ENCODE data around the gene MIPOL1.

MIPOL1 gene

DNA sequence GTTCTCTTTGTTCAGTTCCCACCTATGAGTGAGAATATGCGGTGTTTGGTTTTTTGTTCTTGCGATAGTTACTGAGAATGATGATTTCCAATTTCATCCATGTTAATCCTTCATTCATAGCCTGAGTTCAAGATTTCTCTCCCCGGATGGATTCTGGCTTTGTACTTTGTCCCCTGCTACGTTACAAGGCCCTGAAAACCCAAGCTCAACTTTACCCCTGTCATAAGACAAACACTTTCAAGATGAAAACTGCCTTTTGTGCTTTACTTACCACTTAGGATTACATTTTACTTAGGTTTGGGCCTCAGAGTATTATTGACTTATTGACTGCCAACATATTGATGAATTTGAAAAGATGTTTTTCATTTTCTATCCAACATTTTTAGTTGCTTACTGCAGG, 361.0 kb downstream of the MIPOL1 start:
- DNase-seq = no peak

DNA sequence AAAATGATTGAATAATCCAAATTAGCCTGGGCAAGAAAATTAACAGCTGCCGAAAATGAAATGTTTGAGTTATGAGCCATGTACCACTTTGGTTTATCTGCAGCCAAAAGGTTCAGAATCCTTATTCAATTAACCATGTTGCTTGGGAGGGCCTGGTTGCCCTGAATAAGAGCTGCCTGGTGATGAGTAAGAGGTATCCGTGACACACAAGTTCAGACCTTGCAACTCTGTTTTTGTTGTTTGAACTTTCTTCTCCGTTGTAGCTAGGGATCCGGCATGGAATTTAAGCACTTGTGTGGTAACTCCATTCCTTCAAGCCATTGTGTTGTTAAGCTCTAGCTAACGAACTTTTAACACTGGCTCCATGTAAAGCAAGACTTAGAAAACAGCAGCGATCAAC, 361.6 kb downstream of the MIPOL1 start:
- no peak for DNase-seq

DNA sequence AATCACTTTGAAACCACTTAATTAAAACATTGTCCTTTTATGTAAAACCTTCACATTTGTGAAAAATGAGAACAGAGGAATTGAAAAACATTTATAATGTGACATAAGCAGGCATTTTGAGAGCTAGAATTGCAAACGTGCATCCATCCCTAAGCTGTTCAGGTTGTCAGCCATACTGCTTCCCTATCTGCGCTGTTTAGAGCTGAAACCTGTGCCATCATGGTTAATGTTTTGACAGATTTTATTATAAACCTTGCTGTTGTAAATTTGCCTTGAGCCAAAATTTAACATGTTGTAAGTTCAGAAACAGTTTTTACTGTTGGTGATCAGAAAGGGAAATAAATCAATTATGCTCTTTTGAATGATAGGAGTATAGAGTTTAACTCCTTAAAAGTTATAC, 365.5 kb downstream of the MIPOL1 start:
- no peak for DNase-seq

DNA sequence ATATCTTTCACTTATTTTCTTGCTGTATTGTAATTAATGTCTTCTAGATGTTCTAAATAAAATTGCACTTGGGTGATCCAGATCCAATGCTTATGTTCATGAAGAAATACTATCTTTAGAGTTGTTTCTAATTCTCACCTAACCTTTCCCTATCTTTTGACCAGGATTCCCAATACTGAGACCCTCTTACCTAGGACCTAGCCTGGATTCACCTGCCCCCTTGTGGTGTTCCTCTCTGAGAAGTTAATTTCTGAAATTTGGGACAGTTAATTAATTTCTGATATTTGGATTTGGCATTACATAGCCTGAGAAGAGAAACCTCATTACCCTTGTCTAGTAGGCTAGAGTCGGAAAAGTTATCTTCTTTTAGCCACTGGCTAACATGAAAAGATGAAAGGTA, 367.8 kb downstream of the MIPOL1 start:
- no peak for DNase-seq

DNA sequence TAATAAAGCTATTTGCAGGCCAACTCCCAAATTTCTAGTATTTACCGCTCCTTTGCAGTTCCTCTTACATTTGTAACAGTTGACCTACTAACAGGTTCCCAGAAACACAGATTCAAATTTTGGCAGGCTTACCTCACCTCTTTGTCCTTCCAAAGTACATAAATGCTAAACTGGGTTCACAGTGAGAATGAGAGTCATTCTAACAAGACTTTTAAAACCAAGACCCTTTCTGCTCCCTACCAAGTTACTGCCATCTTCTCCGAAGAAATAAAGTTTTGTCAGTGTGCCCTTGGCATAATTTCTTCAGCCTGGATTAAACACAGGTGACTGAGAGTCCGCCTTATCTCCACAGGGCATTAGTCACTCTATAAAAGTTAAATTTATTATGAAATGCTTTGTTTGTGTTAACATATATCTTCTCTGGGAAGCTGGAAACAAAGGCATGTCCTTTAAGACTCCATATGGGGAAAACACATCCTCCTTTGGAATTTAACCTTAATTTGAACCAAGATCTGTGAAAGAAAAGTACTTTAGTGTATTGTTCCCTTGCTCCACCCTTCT, 369.2 kb downstream of the MIPOL1 start:
- no peak for DNase-seq

DNA sequence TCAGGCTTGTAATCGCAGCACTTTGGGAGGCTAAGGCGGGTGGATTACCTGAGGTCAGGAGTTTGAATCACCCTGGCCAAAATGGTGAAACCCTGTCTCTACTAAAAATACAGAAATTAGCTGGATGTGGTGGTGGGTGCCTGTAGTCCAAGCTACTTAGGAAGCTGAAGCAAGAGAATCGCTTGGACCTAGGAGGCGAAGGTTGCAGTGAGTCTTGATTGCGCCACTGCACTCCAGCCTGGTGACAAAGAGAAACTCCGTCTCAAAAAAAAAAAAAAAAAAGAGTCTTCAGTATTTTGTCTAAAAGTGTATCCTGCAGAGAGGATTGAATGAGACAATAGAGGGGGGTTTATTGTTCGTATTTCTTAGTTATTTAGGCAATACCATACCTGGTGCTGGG, 372.0 kb downstream of the MIPOL1 start:
- no peak for DNase-seq

DNA sequence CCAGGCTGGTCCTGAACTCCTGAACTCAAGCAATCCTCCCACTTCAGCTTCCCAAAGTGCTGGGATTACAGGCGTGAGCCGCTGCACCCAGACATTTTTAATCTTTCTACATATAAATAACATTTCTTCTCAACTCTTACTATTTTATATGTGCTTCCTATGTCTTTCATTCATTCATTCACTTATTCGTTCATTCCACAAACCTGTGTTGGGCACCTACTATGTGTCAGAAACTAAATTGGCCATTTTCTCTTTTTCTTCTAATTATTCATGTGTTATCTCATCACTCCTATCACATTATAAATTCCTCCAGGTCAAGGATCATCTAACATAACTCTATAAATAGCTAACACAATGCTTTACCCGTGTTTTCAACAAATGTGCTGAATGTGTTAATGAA, 373.7 kb downstream of the MIPOL1 start:
- no peak for DNase-seq

DNA sequence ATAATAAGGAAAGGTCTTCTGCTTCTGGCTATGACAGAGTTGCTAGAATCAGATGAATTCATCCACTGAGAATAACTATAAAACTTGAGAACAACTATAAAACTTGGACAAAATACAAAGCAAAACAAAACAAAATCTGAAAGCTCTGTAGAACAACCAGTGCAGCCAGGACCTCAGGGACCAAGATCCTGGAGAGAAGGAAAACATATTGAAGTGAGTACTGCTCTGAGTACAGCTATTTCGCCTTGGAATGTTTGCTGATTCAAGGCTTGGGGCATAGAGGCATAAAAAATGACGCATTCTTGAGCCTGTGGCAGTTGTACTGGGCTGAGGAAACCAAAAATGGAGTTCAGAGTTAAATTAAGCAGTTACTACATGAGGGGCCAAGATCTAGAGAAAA, 375.6 kb downstream of the MIPOL1 start:
- DNase-seq = no peak

DNA sequence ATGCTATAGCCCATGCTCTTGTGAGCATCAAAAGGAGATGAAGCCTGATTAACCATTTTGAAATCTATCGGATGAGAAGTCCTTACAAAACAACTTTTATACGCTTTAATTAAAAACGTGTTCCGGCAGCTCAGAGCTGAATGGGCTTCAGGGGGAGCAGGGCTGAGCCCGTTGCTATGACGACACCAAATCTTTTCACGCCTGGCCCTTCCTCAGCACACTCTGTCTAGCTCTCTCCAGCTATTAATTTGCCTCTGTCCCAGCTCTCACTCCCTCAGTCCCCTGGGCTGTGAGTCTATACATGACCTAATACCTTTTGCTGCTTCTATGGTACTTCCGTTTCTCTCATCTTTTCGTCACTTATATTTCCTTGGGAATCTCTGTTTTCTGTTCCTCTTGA, 381.5 kb downstream of the MIPOL1 start:
- no peak for DNase-seq

DNA sequence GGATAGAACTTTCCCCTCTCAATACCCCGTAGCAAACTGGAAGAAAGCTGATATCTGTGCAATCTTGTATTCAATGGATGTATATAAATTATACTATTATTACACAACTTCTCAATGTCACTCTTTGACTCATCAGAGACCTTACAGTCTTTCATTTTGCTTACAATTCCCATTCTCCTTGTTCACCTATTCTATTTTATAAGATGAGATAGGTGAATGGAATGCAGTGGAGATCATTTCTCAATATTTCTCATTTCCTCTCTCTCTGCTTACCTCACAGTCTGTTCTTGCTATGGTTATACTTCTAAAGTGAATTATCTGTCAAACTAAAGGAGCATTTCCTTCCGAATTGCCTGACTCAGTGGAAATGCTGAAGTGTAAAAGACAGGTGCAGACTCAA, 382.4 kb downstream of the MIPOL1 start:
- no peak for DNase-seq

DNA sequence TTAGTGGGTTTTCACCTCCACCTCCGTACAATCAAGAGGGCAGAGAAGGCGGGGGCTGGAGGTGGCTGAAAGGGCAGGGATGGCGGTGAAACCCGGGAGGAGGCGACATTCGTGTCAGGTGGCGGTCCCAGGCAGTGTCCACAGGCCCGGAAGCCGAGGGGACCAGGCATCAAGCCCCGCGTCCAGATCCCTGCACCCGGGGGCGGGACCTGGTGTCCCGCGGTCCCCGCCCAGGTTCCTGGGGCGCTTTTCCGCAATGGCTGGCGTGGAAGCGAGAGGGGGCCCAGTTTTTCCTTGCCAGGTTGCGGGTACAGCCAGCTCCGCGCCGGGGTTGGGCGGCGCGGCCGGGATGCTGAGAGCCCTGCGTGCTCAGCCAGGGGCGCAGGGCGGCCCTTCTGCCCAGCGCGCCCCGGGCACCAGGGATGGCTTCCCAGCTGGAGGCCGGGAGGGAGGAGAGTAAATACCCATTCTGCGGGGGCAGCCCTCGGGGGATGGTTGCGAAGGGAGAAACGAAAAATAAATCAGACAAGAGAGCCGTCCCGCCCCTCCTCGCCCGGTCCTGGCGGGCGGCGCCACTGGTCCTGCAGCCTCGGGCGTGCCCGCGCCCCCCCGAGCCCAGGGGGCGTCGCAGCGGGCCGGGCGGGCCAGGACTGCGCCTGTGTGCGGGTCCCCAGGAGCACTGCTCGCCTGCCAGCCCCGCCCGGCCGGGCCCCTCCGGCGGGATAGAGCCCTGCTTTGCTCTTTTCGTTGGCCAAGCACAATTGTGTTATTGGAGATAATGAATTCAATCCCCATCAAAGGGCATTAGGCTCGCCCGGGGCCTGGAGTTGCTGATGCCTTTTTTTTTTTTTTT, 385.8 kb downstream of the MIPOL1 start:
- no peak for DNase-seq

DNA sequence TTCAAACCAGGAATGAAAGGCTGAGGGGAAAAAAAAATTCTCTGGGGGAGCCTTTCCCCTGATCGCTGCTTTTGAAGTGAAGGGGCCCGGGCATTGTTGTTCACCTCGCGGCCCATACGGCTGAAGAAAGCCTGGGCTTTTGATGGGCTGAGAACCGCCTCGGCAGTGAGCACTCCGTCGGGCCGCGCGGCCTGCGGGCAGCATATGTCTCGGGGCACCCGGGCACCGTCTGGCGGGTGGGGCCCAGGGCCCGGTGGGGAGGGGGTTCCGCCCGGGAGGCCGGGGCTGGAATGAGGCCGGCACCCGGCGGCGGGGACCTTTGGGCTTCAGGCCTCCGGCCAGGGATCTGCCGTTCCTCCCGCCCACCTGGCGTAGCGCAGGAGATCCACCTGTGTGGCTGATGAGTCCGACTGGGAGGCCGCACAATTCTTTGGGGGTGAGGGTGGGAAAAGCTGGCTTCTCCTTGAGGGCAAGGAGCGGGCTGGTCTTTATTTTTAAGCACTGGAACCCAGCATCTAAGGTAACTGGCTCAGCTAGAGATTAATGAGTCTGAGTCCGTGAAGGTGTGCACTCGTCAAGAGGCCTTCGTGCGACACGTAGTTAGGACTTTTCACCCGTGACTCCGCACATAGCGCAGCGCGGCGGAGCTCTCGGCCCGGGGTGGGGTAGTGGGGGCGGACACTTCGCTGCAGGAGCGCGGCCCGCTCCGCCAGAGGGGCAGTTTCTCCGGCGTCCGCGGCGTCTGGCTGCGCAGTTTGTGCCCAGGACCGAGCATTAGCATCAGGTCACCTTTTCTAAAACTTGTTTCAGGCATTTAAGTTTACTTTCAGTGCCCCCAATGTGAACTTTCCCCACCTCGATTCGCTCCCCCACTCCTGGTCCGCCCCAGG, 386.7 kb downstream of the MIPOL1 start:
- no peak for DNase-seq

DNA sequence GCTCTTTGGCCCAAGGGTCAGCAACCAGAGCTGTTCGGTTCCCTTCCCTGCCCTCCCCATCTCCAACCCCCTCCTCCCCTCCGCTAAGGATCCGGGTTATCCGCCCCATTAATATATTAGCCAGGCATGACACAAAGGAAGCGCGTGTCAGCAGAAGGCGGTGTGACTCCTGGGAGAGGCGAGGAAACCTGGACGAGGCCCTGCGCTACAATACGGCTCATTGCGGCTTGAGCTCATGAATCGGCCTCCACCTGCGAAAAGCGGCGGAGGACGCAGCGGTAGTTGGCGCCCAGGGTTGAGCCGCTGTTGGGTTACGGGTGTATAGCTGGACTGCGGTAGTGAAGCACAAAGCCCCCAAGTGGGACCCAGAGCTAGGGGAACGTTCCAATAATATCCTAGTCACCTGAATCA, 387.4 kb downstream of the MIPOL1 start:
- DNase-seq = no peak

DNA sequence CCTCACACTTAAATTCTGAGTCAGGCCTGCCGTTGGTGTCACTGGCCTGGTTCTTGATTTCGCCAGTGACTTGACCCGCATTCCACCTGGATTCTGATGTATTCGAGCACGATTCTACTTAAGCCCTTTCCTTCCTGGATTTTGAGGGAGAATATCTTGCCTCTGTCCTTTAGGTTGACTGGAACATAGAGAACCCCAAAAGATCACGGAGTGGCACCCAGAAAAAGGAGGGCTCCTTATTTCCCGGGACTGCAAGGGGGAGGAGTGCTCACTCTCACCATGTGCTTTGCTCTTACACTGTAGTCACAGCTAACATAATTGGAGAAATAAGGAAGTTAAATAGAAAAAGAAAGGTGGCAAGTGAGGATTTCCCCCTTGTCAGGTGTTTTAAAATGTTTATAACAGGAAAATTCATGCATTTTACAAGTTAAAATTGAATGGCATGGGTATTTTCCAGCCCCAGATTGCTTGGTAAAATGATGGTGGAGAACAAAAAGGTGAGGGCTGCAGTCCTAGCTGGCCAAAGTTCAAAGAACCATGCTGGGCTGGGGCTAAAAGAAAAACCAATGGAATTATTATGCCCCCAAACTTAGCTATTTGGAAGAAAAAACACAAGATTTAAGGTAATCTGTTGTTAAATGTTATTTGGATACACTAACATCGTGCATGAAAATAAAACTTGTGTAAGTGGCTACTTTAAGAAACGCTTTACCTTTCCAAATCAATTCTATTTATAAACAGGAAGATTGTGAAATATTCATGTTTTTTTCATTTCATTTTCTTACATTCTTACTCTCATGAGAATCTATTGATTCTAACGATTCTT, 388.4 kb downstream of the MIPOL1 start:
- no peak for DNase-seq

DNA sequence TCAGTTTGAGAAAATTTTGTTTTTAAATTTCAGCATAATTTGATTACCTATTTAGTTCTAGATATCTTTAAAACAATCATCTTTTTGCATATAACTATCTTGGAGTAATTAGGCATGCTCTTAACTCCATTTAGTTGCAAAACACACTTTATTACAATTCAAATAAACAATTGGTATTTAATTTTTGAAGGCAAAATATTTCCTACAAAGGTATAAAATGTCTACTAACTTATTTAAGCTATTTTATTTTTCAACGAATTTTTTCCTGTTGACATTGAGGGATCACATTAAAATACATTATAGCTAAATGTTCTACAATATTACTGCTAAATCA, 389.0 kb downstream of the MIPOL1 start:
- no peak for DNase-seq

DNA sequence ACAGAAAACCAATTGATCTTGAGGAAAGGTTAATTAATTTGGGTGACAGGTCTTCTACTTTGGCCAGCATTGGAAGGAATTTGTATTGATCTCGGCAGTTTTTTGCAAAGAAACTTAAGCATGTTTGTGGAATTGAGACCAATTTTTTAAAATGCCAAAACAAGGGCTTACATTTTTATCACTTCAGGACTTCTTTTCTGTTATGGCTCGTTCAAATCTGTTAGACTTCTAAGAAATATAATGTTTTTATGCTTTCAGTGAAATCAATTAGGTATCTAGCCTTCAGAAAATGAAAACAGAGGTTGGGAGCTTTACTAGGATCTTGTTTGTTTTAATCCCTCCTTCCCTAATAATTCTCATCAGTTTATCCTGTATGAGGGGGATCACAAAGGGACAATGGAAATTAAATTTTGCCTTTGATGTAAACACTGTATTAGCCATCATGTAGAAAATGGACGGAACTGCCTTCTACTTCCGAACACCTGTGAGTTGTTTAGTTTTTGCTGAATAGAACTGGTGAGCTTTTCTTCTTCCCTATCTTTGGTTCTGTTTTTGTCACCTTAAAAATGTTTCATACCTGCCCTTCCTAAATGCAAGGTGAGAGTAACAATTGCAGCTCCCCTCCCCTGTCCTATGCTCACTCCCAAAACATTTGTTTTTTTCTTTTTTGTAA, 389.5 kb downstream of the MIPOL1 start:
- DNase-seq = no peak

DNA sequence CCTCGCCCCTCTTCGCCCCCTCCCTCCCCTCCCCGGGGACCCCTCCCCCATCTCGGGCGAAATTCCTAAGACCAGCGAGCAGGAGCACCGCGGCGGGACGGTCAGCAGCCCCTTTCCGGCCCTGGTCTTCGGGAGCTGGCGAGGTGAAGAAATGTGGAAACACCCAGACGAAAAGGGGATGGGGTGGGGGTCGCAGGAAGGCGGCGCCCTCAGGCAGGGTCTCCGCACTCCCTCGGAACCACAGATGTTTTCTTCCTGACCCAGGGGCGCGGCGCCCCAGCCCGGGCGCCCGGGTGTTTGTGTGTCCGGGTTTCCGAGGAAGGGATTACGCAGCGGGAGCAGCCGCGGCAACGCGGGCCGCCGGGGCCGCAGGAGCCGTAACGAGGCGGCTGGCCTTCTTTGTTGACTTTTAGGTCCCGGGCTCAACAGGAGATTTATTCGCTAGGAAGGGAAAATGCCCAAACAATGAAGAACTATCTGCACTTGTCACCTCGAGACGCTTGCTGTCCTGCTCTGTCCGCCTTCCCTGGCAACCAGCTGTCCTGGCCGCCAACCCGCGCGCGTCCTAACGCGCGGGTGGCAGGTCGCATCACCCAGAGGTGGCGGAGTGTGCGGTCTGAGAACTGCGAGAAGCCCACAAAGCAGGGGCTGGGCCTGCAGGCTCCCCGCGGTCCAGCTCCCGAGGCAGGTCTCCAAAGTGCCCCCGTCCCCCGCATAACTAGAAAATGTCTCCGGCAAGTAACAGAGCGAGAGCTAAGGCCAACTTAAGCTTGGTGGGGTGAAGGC, 390.3 kb downstream of the MIPOL1 start:
- DNase-seq = no peak

DNA sequence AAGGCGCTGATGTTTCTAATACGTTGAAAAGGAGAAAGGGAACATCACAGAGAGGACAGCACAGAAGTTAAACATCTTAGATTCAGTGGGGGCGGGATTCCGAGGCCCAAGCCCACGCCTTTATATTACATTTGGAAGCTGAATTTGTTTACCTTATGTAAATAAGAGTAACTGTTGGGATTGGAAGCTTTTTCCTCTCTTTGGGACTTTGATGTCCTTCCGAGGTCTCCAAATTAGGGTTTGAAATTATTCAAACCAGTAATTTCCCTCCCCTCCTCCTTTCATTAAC, 390.9 kb downstream of the MIPOL1 start:
- DNase-seq = no peak

DNA sequence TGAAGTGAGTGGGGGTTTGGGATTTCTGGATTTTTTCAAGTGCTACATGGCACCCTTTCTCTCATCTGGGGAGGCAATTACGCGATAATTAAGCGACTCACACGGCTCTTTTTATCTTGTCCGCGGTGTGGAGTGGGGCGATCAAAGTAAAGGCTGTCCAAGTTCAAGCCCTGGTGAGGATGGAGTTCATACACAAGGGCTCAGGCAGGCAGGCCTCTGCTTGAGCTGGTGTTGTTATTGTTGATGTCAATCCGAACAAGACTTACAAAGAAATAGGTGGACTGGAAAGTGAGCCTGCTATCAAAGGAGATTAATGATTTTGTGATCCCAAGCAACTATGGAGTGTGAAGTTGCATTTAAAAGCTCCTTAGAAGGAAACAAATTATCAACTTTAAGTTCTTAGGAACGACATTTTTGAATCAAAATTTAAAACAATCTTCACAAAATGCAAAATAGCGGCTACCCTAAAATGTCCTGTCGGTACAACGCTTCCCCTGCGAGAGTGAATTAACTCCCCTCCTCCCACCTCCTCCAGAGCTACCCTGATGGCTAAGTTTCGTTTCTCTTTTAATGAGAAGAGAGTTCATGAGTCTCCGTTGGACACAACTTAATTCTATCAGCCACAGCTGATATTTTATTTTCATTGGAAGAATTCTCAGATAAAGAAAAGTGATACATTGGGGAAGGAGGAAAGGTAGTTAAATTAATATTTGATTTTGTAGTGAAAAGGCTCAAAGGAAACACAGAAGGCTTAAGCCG, 391.4 kb downstream of the MIPOL1 start:
- DNase-seq = no peak

DNA sequence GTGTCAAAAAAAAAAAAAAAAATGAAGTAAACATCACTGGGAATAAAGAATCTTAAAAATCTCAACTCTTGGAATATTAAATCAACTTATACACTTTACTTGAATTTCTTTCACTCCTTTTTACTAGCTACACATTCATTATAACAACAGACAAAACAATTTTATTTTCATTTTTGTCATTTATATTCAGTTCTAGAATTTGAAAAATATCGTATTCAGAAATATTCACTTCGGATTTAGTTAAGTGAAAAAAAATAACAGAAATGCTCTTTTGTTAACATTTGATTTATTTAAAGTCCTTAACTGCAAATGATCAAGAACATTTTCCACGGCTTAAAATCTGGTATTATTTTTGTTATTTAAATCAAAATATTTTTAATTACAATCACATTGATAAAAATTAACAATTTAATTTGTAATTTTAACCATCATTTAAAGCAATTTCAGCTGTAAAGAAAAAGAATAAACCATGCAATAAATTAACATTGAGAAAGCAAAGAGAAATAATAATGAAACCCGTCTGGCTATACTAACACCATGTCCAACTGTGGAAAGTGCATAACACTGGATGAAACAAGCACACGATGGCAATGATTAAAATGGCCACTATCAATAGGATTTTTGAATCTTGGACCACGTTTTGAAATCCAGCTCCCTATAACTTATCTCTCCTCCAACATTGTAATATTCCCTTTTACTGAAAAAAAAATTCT, 392.1 kb downstream of the MIPOL1 start:
- DNase-seq = no peak

All from NCI-H2107 (cell line).